Embryonic facial prominence (tissue), 1 donor: ENCODE data around the gene CABP4.
"Not testable (repeated sequence)": the region's sequence is repeated elsewhere in the genome, so short reads cannot be mapped to it uniquely, and the experiment has no call there.

Experiments
- DNase-seq: peaks from one replicate; pipeline ENCODE4 v3.0.0-alpha.2; 2016; ENCODE audit errors: extremely low spot score

The CABP4 gene

DNA sequence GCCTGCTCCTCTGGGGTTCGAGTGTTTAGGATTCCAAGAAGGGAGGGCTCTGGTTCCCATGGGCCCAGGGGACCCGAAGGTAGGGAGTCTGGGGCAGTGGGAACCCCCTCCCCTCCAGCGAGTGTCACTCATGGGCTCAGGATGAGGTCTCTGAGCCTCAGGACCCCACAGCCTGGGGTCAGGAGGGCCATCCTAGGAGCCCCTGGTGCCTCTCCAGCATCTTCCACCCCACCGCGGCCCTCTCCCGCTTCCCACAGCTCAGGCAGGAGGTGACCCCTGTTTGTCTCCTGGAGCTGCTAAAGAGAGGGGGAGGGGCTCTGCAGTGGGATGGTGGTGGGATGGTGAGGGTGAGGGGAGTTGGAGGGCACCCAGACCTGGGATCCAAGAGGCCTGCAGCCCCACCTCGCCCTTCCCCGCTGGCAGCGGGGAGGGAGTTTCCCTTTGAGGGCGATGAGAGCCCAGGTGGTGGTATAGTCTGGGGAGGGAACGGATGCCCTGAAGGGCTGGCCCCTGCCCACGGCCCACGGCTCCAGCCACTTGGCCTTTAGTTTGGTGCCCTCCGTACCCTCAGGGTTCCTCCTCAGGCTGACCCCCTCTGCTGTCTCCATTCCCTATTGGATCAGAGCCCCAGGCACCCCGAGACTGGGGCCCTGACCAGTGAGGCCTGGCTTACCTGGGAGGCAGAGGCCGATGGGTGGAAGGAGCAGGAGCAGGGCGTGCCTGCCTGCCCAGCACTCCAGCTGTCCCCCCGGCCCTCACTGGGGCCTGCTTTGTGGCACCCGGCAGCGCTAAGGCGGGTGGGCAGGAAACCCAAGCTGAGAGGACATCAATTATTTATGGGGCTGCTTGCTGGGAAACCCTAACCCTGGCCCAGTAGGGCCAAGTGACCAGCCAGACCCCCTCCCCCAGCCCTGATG, 1.1 kb upstream of the CABP4 start:
- DNase-seq = no peak

DNA sequence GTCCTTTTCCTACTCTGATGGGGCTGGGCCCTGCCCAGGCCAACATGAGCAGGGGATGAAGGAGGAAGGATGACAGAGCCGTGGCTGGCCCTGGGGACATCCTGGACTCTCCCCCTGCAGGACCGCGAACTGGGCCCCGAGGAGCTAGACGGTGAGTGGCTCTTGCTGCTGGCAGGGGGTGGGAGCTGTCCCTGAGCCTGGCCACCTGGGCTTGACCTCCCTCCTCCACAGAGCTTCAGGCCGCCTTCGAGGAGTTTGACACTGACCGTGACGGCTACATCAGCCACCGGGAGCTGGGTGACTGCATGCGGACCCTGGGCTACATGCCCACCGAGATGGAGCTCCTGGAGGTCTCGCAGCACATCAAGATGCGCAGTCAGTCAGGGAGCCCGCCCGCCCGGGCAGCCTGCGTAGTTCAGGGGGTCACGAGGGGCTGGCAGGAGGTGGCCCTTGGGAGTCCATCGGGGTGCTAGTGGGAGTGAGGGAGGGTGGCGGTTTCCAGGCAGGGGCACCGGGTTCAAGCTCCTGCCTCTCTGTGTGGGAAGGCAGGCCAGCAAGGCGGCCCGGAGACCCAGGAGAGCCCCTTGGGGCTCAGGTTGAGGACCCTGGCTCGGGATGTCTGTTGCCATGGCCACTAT, 1.0 kb downstream of the CABP4 start:
- no peak for DNase-seq

DNA sequence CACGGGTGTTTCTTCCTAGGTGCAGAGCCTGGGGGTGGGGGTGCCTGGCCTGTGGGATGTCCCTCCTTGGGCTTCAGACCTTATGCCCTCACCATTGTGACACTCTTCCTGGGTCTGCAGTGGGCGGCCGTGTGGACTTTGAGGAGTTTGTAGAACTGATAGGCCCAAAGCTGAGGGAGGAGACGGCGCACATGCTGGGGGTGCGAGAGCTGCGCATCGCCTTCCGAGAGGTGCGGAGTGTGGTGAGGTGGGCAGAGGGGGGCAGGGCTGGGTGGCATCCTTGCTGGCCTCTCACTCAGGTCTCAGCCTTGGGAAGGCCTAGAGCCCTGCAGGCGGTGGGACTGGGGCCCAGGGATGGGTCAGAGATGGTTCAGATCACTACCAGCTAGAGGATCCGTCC, 2.3 kb downstream of the CABP4 start:
- DNase-seq = no peak

DNA sequence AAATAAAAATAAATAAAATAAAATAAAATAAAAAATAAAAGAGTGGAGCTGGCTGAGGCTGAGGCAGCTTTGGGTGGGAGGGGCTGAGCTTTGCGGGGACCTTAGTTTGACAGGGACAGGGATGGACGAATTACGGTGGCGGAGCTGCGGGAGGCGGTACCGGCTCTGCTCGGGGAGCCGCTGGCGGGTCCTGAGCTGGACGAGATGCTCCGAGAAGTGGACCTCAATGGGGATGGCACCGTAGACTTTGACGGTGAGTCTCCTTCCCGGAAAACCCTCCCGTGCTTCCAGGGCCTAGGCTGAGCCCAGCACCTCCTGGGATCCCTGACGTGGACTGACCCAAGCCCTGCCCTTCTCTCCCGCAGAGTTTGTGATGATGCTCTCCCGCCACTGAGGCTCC, 3.1 kb downstream of the CABP4 start:
- no peak for DNase-seq

DNA sequence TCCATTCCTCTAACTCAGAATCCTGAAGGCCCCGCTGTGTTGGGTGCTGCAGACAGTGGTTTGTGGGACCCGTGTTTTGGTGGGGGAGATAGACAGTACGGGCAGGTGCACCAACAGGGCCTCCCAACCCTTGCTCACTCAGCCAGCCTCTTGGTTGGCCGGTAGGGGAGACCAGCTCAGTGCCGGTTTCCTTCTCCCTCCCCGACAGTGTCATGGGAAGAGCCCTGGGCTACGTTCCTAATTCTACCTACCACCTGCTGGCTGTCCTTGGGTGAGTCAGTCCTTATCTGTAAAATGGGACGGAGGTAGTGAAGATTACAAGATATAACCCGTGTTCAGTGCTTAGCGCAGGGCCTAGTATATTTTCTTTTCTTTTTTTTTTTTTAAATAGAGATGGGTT, 8.0 kb downstream of the CABP4 start:
- no peak for DNase-seq

DNA sequence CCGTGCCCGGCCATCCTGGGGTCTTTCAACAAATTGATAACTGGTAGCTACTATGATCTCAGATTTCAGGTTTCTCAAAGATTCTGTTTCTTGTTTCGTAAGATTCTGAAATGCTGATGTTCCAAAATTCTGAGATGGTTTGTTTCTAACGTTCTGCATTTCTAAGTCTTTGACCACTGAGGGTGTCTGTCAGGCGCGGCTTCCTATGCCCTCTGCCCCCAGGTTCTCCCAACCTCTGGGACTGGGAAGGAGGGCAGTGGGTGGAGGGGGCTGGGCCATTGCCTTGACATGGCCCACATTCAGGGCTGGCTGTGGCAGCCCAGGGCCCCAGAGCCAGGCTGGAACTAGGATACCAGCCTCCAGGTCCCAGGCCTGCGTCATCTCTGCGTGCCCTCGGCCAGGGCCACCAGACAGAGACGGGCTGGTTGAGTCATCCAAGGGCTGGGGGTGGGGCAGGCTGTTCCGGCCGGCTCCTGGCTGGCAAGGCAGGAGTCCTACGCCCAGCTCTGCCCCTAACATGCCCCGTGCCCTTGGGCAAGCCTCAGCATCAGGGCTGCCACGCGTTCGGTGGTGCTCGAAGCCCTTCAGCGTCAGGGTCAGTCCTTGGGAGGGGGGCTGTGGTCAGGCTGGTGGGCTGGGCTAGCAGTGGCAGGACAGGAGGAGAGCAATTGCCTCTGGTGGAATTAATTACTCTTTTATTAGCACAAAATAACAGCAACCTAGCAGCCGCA, 8.7 kb downstream of the CABP4 start:
- no peak for DNase-seq

DNA sequence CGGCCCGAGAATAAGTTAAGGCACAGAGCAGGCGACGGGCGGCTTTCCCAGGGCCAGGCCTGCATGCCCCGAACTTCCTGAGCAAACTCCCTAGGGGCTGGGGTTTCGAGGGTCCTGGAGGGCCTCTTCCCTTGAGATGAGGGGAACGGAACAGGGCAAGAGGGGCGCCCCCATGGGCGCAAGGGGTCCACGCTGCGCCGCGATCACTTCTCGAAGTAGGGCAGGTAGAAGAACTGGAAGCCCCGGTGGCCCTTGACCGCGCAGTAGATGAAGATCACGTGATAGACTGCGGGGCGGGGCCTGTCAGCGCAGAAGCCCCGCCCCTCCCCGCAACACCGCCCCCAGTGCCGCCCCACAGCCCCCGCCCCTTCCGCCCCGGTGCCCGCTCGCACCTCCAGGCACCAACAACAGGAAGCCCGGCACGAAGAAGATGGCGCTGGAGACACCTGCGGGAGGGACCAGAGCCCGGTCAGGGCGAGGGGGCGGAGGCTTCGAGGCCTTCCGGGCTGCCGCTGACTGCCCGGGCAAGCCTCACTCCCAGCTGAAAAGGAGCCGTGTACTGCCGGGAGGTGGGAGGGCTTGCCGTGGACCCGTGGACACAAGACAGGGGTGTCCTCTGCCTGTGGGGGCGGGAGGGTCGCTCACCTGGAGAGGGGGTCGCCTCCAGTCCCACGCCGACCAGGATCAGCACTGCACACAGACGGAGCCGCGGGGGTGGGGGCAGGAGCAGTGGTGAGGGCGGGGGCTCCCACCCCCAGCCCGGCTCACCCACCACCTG, 9.4 kb downstream of the CABP4 start:
- DNase-seq = peak; percentile 59

DNA sequence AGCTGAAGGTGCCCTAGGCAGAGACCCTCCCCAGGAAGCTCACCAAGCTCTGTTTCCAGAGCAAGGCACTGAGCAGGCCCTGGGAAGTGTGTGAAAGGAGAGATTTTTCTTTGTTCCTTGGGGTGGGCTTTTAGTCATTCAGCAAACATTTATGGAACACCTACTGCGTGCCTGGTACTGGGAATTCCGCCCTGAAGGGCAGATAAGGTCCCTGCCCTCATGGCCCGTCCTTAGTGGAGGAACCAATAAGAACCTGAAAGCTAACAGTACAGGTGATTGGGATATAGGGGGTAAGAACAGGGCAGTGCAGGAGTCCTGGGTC, 10.0 kb downstream of the CABP4 start:
- DNase-seq = no peak

DNA sequence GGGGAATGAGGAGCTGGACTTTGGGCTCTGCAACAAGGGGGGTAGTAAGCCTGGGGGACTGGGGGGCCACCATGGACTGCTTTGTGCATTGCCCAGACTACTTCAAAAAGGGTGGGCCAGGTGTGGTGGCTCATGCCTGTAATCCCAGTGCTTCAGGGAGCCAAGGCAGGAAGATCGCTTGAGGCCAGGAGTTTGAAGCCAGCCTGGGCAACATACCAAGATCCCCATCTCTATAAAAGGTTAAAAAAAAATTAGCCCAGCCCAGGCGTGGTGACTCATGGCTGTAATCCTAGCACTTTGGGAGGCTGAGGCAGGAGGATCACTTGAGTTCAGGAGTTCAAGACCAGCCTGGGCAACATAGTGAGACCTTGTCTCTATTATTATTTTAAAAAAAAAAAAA, 10.4 kb downstream of the CABP4 start:
- DNase-seq = not testable (repeated sequence)

DNA sequence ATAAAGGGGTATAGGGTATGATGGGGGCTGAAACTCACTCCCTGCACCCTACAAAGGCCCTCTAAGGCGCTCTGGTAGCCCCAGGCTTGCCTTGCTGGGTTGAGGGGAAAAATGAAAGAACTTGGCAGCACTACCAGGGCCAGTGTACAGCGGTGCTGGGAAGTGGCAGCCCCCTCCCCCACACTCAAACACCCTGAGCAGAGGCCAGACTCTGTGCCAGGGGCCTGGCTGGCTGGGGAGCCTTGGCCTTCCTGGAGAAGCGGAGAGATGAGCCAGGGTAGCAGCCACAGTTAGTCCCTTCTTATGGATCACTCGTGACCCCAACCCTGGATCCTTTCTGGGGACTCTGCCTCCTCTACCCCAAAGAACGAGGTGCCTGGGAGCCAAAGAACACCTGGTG, 11.2 kb downstream of the CABP4 start:
- no peak for DNase-seq

DNA sequence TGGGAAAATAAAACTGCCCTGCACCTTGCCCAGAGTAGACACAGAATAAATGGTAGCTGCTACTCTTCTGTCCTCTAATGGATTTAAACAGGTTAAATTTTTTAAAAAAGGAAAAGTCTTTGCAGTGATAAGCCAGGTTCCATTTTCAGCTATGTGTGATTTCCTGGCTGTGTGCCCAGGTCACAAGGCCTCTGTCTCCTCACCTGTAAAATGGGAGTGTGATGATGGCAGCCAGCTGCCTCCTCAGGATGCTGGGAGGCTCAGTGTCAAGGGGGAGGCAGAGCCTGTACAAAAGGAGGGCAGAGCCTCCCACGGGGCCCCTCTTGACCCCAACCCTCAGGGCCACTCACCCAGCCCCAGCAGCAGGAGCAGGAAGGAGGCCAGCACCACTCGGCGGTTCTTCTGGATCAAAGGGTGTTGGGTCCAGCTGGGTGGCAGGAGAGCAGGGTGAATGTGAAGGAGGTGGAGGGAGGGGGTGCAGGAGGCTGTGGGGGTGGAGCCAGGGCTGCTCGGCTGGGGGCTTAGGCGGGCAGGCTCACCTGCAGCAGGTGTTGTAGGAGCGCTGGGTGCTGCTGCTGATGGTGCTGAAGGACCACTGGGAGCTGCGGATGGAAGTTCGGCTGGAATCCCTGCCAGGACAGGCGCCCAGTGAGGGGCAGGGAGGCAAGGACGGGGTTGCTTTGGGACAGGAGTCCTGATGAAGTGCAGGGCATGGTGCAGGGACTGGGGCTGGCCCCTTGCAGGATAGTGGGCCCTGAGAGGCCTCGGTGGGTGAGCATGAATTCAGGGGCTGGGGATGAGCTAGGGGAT, 12.0 kb downstream of the CABP4 start:
- no peak for DNase-seq

DNA sequence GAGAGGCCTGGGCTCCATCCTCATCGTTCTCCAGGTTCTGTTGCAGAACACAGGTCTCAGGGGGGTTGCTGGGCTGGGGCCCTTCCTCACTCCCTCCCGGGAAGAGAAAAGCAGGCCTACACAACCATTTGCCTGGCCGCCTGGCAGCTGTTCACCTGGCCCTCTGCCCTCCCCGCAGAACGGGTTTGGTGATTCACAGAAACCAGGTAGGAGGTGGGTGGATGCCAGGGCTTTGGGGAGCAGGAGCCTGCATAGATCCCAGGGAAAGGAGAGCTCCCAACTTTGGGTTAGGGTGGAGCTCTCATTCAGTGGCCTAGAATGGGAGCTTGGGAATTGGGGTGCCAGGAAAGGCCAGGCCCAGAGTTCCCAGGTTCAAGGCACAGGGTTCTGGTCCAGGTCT, 12.9 kb downstream of the CABP4 start:
- DNase-seq = no peak

DNA sequence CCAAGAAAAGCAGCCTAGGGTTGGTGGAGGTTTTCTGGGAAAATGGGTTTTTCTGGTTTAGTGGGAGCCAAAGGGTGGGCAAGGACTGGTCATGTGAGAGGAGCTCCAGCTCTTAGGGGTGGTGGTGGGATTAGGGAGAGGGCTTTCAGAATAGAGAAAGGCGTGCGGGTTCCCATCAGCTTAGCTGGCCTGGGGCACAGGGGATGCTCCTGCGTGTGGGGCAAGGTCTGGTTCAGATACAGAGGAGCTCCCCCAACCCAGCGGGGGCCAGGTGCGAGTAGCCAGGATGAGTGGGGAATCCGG, 13.3 kb downstream of the CABP4 start:
- no peak for DNase-seq

DNA sequence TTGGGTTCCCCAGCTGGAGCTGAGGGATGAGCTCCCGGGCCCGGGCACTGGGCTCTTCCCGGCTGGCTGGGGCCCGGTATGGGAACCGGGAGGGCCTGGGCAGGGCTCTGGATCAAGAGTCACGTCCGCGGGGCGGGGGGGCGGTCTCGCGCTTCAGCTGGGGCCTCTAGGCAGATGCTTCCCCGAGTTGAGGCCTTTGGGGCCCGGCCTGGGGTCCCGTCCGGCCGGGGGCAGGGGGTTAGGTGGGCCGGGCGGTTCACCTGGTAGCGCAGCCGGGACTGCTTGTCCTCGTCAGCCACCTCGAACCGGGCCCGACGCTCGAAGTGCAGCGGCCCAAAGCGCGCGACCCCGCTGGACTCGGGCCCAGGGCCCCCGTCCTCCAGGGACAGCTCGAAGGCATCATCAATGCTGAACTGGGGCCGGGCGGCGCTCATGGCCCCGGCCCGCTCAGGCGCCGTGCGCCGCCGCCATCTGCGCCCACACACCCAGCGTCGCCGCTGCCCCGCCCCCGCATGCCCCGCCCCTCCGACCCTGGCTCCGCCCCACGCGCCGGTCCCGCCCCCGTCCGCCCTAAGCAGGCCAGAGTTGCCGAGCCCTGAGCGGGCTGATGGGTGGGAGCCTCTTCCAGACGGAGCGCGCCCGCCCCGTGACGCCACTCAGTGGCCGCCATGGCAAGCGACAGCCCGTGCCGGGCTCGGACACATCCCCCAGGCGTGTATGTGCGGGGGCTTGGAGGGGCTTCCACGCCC, 13.8 kb downstream of the CABP4 start, which contains the start of gene TMEM134:
TSS of gene TMEM134 (minus strand) at position 493 of the 749 bp plus-strand sequence. CDS start at position 434, 59 bp downstream.
- DNase-seq = peak; percentile 82

DNA sequence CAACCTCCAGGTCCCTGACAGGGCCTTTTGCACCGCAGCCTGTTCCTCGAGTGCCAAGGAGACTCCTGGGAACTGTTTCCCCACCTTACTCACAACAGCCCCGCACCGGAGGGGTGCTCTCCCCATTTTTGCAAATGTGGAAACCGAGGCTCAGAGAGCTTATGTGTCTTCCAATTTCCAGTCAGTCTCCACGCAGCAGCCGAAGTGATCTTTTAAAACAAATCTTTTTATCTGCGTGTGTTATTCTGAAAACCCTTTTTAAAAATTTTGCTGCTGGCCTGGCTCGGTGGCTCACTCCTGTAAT, 14.3 kb downstream of the CABP4 start:
- DNase-seq = no peak

DNA sequence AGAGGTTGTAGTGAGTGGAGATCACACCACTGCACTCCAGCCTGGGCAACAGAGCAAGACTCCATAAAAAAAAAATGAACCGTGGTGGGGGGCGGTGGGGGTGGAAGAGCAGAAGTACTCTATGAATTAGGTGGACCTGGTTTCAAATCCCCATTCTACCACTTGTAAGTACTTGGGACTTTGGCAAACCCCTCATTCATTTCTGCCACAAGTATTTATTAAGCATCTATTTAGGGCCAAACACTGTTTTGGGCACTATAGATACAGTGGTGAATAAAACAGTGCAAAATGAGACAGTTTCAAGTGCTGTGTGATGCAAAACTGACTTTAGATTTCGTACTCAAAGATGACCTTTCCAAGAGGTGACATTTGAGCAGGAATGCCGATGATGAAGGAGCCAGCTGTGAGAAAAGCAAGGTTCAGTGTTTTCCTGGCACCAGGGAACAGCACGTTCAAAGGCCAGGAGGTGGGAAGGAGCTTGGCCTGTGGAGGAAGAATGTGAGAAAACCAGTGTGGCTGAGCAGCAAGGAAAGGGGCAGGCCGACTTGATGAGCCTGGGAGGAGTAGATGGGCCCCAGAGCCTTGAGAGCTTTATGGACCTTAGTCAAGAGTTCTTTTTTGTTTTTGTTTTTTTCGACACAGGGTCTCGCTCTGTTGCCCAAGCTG, 15.3 kb downstream of the CABP4 start:
- DNase-seq = no peak

DNA sequence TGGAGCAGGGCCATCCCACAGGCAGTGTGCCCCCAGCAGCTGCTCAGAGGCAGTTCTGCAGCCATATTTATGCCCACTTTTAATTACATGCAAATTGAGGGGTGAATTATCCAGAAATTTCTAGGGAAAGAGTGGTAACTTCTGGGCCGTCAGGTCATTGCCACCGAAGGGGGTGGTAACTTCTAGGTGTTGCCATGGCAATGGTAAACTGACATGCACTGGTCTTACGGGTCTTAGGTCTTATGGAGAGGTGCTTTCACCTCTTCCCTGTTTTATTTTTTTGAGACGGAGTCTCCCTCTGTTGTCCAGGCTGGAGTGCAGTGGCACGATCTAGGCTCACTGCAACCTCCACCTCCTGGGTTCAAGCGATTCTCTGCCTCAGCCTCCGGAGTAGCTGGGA, 17.7 kb downstream of the CABP4 start:
- no peak for DNase-seq

DNA sequence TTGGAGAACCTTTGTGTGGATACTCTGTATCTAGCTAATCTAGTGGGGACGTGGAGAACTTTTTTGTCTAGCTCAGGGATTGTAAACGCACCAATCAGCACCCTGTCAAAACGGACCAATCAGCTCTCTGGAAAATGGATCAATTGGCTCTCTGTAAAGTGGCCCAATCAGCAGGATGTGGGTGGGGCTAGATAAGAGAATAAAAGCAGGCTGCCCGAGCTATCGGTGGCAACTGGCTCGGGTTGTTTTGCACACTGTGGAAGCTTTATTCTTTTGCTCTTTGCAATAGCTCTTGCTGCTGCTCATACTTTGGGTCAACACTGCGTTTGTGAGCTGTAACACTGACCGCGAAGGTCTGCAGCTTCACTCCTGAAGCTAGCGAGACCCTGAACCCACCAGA, 21.5 kb downstream of the CABP4 start:
- DNase-seq = not testable (repeated sequence)

DNA sequence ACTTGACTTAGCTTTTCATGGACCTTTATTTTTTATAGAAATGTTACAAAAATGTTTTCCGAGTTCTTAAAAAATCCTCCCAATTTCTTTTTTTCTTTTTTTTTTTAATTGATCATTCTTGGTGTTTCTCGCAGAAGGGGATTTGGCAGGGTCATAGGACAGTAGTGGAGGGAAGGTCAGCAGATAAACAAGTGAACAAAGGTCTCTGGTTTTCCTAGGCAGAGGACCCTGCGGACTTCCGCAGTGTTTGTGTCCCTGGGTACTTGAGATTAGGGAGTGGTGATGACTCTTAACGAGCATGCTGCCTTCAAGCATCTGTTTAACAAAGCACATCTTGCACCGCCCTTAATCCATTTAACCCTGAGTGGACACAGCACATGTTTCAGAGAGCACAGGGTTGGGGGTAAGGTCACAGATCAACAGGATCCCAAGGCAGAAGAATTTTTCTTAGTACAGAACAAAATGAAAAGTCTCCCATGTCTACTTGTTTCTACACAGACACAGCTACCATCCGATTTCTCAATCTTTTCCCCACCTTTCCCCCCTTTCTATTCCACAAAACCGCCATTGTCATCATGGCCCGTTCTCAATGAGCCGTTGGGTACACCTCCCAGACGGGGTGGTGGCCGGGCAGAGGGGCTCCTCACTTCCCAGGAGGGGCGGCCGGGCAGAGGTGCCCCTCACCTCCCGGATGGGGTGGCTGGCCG, 22.3 kb downstream of the CABP4 start:
- not testable (repeated sequence) for DNase-seq
